ENCODE data around the gene OLFM1. TPM values are rescaled to one million over a fixed set of nuclear protein-coding genes. Genes with fewer than 3 reads are reported as not detected.

Gene OLFM1
- total RNA-seq, 1 donor from 2014 or later = 5.5 TPM

- H2AFZ ChIP-seq (ENCODE audit: low read depth, low read length) = no peak overlapping the region
- FAIRE-seq = no peak
- peaks cover 72% of the 10 kb centered on the region for H3K27me3 Mint-ChIP-seq (ENCODE audit: low read depth, unreplicated experiment)
These were observed 82.3 kb downstream of the OLFM1 start for GRCh38 chr9:135169709-135170226.

GRCh38 chr9:135170535-135170934 lies 83.1 kb downstream of the OLFM1 start:
- Mint-ChIP-seq H3K27ac (ENCODE audit: unreplicated experiment) (no peak overlapping the region), H3K36me3 (ENCODE audit: low read depth, unreplicated experiment) (no peaks in the 10 kb centered on the region), H3K4me3 (ENCODE audit: unreplicated experiment) (no peak overlapping the region), H3K9me3 (ENCODE audit: unreplicated experiment) (peaks cover 3% of the 10 kb centered on the region), H3K27me3 (ENCODE audit: low read depth, unreplicated experiment) (peaks cover 69% of the 10 kb centered on the region), H3K4me1 (ENCODE audit: low read depth, unreplicated experiment) (no peaks in the 10 kb centered on the region)
- FAIRE-seq (no peak), DNase-seq (ENCODE audit: low read depth) (no peak)
- no peak for TF ChIP-seq CTCF (IDR thresholded peaks at IDR 0.05; ENCODE audit: insufficient read depth, low read depth, low read length)
- no peak for TF ChIP-seq EZH2 (IDR thresholded peaks at IDR 0.05; ENCODE audit: insufficient read depth, low read length)
- Histone ChIP-seq H3K4me3 (ENCODE audit: insufficient read depth, low read depth, low read length) (no peak overlapping the region), H3K27me3 (ENCODE audit: insufficient read depth, low read length) (no peaks in the 10 kb centered on the region), H3K4me2 (ENCODE audit: low read length) (no peak overlapping the region), H3K4me1 (ENCODE audit: insufficient read depth, low read length) (no peaks in the 10 kb centered on the region), H3K36me3 (ENCODE audit: insufficient read depth, low read length) (no peaks in the 10 kb centered on the region), H2AFZ (ENCODE audit: low read depth, low read length) (no peak overlapping the region), H3K9me3 (ENCODE audit: insufficient read depth, low read depth, low read length) (peaks cover 5% of the 10 kb centered on the region), H3K79me2 (ENCODE audit: insufficient read depth, low read length) (no peaks in the 10 kb centered on the region), H4K20me1 (ENCODE audit: insufficient read depth, low read length) (no peaks in the 10 kb centered on the region), H3K9ac (ENCODE audit: low read length) (no peak overlapping the region), H3K27ac (ENCODE audit: low read depth, low read length) (no peak overlapping the region)

More at GRCh38 chr9:135169709-135170226, 82.3 kb downstream of the OLFM1 start:
- Mint-ChIP-seq H3K4me1 (ENCODE audit: low read depth, unreplicated experiment) (no peaks in the 10 kb centered on the region), H3K9me3 (ENCODE audit: unreplicated experiment) (peaks cover 3% of the 10 kb centered on the region), H3K36me3 (ENCODE audit: low read depth, unreplicated experiment) (no peaks in the 10 kb centered on the region), H3K27ac (ENCODE audit: unreplicated experiment) (no peak overlapping the region), H3K4me3 (ENCODE audit: unreplicated experiment) (no peak overlapping the region)
- Histone ChIP-seq H3K36me3 (ENCODE audit: insufficient read depth, low read length) (no peaks in the 10 kb centered on the region), H3K4me2 (ENCODE audit: low read length) (no peak overlapping the region), H3K27me3 (ENCODE audit: insufficient read depth, low read length) (no peaks in the 10 kb centered on the region), H3K4me3 (ENCODE audit: insufficient read depth, low read depth, low read length) (no peak overlapping the region), H3K79me2 (ENCODE audit: insufficient read depth, low read length) (no peaks in the 10 kb centered on the region), H3K9ac (ENCODE audit: low read length) (no peak overlapping the region), H4K20me1 (ENCODE audit: insufficient read depth, low read length) (no peaks in the 10 kb centered on the region), H3K9me3 (ENCODE audit: insufficient read depth, low read depth, low read length) (peaks cover 5% of the 10 kb centered on the region), H3K4me1 (ENCODE audit: insufficient read depth, low read length) (no peaks in the 10 kb centered on the region), H3K27ac (ENCODE audit: low read depth, low read length) (no peak overlapping the region)
- TF ChIP-seq EZH2 (IDR thresholded peaks at IDR 0.05; ENCODE audit: insufficient read depth, low read length) (no peak), CTCF (IDR thresholded peaks at IDR 0.05; ENCODE audit: insufficient read depth, low read depth, low read length) (no peak)
- DNase-seq (ENCODE audit: low read depth) = no peak

Other genes starting within 250 kb of the OLFM1 start
- gene FCN2, start 206.9 kb upstream of the OLFM1 start, total RNA-seq = not detected in 2 replicates
- not detected in 2 replicates for gene FCN1, start 169.8 kb upstream of the OLFM1 start, total RNA-seq

All from astrocyte (in vitro differentiated cells and primary cell).